Kidney epithelial cell (primary cell): ENCODE measurements around the gene GABRB1. TPM values are rescaled to one million over a fixed set of nuclear protein-coding genes. Genes with fewer than 3 reads are reported as not detected.

Experiments
- DNase-seq: peaks from one replicate; pipeline ENCODE4 v3.0.0-alpha.2; 2010; ENCODE audit warnings: low read depth
- H3K27me3 ChIP-seq: 2 replicates; pipeline ENCODE4 v1.6.0; 2011; ENCODE audit warnings: low read length; ENCODE audit not compliant: control insufficient read depth, insufficient read depth
- H3K36me3 ChIP-seq: 2 replicates; pipeline ENCODE4 v1.5.1; 2011; ENCODE audit warnings: low read length; ENCODE audit not compliant: control insufficient read depth, insufficient read depth
- H3K4me3 ChIP-seq: 2 replicates; pipeline ENCODE4 v1.5.1; 2011; ENCODE audit warnings: low read depth, mild to moderate bottlenecking, control low read depth, low read length
- CTCF ChIP-seq: IDR thresholded peaks from 2 replicates; pipeline ENCODE4 v1.5.1; 2011; ENCODE audit warnings: mild to moderate bottlenecking, moderate library complexity, low read length, control low read depth, inconsistent platforms; ENCODE audit not compliant: insufficient read depth, poor library complexity, severe bottlenecking
- total RNA-seq: library from RNA; depleted of rRNA; stranded (reverse); fragments of >200 nt; gene quantifications from 2 replicates; pipeline ENCODE4 v1.2.3, GENCODE V29; 2015

Gene GABRB1
- total RNA-seq, 1 donor from 2014 or later: not detected

GRCh38 chr4:47469951-47470350 lies 438.6 kb downstream of the GABRB1 start:
- Histone ChIP-seq H3K27me3 (no peaks in the 10 kb centered on the region), H3K4me3 (no peak overlapping the region), H3K36me3 (no peaks in the 10 kb centered on the region)
- no peak for DNase-seq
- no peak for TF ChIP-seq CTCF

GRCh38 chr4:47471064-47471463 lies 439.7 kb downstream of the GABRB1 start:
- no peaks in the 10 kb centered on the region for H3K36me3 ChIP-seq
- no peak for TF ChIP-seq CTCF

GRCh38 chr4:47471591-47471990 lies 440.2 kb downstream of the GABRB1 start:
- no peak for TF ChIP-seq CTCF
- H3K36me3 ChIP-seq: no peaks in the 10 kb centered on the region
- DNase-seq: no peak

More at GRCh38 chr4:47471064-47471463, 439.7 kb downstream of the GABRB1 start:
- no peak overlapping the region for H3K4me3 ChIP-seq
- DNase-seq: no peak
- no peaks in the 10 kb centered on the region for H3K27me3 ChIP-seq

GRCh38 chr4:47473141-47473750 lies 441.9 kb downstream of the GABRB1 start:
- no peak for TF ChIP-seq CTCF
- DNase-seq: no peak
- no peak overlapping the region for H3K4me3 ChIP-seq

More at GRCh38 chr4:47471591-47471990, 440.2 kb downstream of the GABRB1 start:
- Histone ChIP-seq H3K27me3 (no peaks in the 10 kb centered on the region), H3K4me3 (no peak overlapping the region)

GRCh38 chr4:47474799-47475198 lies 443.4 kb downstream of the GABRB1 start:
- Histone ChIP-seq H3K27me3 (no peaks in the 10 kb centered on the region), H3K4me3 (no peak overlapping the region), H3K36me3 (no peaks in the 10 kb centered on the region)
- no peak for TF ChIP-seq CTCF
- no peak for DNase-seq

More at GRCh38 chr4:47473141-47473750, 441.9 kb downstream of the GABRB1 start:
- no peaks in the 10 kb centered on the region for H3K27me3 ChIP-seq
- no peaks in the 10 kb centered on the region for H3K36me3 ChIP-seq

GRCh38 chr4:47475411-47475810 lies 444.0 kb downstream of the GABRB1 start:
- TF ChIP-seq CTCF: no peak
- Histone ChIP-seq H3K36me3 (no peaks in the 10 kb centered on the region), H3K4me3 (no peak overlapping the region), H3K27me3 (no peaks in the 10 kb centered on the region)
- DNase-seq: no peak
